A549 (cell line): ENCODE measurements around the gene TMEM165.

ENCODE experiments used
- EHMT2 ChIP-seq: fragments of 200-600 bp; sonication (generic); IDR thresholded peaks from 2 replicates; pipeline ENCODE4 v1.6.1; 2016; ENCODE audit warnings: antibody characterized with exemption, low read depth, mild to moderate bottlenecking, moderate library complexity
- KDM1A ChIP-seq: fragments of 200-600 bp; sonication (generic); IDR thresholded peaks from 2 replicates; pipeline ENCODE4 v1.6.1; 2016; ENCODE audit warnings: low read depth, mild to moderate bottlenecking
- RAD21 ChIP-seq, 2 experiments: fragments of >200 bp in 1 of 2; sonication (Bioruptor Twin) in 1 of 2; formaldehyde crosslinking in 1 of 2; IDR thresholded peaks in 1 of 2; conservative IDR thresholded peaks in 1 of 2; 2 replicates in 1 of 2; 3 replicates in 1 of 2; pipeline ENCODE4 v1.6.1; 2012 to 2018; ENCODE audit warnings: inconsistent platforms in 1 of 2
- ZFP36 ChIP-seq: fragments of 450-650 bp; IDR thresholded peaks from 2 replicates; pipeline ENCODE4 v1.6.1; 2014; ENCODE audit warnings: borderline replicate concordance; ENCODE audit not compliant: partially characterized antibody
- TF ChIP-seq, protein P1 (sequence below): fragments of 200-600 bp; sonication (generic); IDR thresholded peaks from 2 replicates; pipeline ENCODE4 v1.6.1; 2016; ENCODE audit warnings: antibody characterized with exemption, mild to moderate bottlenecking, moderate library complexity
- TF ChIP-seq, protein P2 (sequence below): fragments of >200 bp; sonication (Bioruptor Twin); formaldehyde crosslinking; IDR thresholded peaks from 3 replicates; pipeline ENCODE4 v1.5.1; 2016

DNA sequence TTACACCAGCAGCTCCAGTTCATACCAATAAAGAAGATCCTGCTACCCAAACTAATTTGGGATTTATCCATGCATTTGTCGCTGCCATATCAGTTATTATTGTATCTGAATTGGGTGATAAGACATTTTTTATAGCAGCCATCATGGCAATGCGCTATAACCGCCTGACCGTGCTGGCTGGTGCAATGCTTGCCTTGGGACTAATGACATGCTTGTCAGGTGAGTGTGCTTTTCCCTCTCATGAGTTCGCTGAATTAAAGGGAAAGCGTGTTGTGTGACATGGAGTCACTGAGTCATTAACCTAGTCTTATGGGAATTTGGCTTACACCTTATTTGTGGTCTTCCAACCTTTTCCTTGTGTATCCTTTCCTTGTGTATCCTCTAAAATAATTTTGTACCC, 15.9 kb downstream of the TMEM165 start:
- TF ChIP-seq, protein P1, sequence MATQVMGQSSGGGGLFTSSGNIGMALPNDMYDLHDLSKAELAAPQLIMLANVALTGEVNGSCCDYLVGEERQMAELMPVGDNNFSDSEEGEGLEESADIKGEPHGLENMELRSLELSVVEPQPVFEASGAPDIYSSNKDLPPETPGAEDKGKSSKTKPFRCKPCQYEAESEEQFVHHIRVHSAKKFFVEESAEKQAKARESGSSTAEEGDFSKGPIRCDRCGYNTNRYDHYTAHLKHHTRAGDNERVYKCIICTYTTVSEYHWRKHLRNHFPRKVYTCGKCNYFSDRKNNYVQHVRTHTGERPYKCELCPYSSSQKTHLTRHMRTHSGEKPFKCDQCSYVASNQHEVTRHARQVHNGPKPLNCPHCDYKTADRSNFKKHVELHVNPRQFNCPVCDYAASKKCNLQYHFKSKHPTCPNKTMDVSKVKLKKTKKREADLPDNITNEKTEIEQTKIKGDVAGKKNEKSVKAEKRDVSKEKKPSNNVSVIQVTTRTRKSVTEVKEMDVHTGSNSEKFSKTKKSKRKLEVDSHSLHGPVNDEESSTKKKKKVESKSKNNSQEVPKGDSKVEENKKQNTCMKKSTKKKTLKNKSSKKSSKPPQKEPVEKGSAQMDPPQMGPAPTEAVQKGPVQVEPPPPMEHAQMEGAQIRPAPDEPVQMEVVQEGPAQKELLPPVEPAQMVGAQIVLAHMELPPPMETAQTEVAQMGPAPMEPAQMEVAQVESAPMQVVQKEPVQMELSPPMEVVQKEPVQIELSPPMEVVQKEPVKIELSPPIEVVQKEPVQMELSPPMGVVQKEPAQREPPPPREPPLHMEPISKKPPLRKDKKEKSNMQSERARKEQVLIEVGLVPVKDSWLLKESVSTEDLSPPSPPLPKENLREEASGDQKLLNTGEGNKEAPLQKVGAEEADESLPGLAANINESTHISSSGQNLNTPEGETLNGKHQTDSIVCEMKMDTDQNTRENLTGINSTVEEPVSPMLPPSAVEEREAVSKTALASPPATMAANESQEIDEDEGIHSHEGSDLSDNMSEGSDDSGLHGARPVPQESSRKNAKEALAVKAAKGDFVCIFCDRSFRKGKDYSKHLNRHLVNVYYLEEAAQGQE, result no peak
- TF ChIP-seq, protein P2, sequence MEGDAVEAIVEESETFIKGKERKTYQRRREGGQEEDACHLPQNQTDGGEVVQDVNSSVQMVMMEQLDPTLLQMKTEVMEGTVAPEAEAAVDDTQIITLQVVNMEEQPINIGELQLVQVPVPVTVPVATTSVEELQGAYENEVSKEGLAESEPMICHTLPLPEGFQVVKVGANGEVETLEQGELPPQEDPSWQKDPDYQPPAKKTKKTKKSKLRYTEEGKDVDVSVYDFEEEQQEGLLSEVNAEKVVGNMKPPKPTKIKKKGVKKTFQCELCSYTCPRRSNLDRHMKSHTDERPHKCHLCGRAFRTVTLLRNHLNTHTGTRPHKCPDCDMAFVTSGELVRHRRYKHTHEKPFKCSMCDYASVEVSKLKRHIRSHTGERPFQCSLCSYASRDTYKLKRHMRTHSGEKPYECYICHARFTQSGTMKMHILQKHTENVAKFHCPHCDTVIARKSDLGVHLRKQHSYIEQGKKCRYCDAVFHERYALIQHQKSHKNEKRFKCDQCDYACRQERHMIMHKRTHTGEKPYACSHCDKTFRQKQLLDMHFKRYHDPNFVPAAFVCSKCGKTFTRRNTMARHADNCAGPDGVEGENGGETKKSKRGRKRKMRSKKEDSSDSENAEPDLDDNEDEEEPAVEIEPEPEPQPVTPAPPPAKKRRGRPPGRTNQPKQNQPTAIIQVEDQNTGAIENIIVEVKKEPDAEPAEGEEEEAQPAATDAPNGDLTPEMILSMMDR, result no peak
- TF ChIP-seq EHMT2 (no peak), ZFP36 (no peak), KDM1A (no peak), RAD21 (conservative IDR thresholded peaks at IDR 0.05 in 1 of 2, IDR thresholded peaks at IDR 0.05 in 1 of 2) (no peak)
